ENCODE data around the gene IMP4. TPM values are rescaled to one million over a fixed set of nuclear protein-coding genes. Genes with fewer than 3 reads are reported as not detected.
"Not testable (repeated sequence)": the region's sequence is repeated elsewhere in the genome, so short reads cannot be mapped to it uniquely, and the experiment has no call there.

Gene IMP4
- polyA plus RNA-seq, 1 of the 3 experiments (the other 2 are of a cell fraction) = 252 TPM

DNA sequence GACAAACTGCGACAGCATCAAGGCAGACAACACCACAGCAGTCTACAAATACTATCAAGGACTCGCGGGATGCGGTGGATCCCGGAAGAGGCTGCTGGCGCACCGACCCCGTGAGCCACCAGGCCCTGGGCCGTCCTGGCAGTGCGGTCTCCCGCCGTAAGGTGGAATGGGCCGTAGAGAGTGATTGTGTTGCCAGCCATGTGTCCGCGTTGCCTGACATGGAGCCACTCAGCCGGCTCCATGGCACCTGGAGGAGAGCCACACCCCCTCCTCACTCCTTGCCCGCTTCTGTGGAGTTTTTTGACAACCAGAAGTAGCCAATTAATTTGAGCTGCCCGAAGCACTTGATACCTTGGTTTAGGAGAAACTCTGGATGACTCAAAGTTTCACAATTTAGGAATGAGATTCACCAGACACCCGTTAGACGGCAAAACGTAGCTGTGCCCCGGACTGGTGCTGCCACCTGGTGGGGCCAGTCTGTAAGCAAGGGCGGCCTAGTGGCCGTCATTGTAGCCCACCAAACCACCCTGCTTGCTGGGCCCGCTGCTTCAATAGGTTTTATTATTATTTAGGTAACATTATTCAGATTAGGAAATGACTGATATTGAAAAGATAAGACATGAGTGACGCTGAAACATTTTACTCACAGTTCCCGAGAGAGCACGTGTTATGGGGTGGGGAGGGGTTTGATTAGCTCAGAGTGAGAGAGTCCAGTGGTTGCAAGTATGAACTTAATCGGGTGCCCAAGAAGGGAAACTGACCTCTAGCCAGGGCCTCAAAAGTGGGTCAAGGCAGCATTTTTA is 10.2 kb upstream of the IMP4 start (continued):
- TF ChIP-seq RCOR1 (IDR thresholded peaks at IDR 0.05; ENCODE audit: low read length) (peak; percentile 30; the same call in 1 of the 2 replicates), FOSL2 (IDR thresholded peaks at IDR 0.05; ENCODE audit: borderline replicate concordance, low read depth) (no peak), GATA2 (CRISPR knock-in tag; IDR thresholded peaks at IDR 0.05) (no peak), TEAD4 (IDR thresholded peaks at IDR 0.05; ENCODE audit: borderline replicate concordance, insufficient read depth) (no peak), NRF1 (IDR thresholded peaks at IDR 0.05; ENCODE audit: low read depth, low read length) (no peak), TAF1 (IDR thresholded peaks at IDR 0.05; ENCODE audit: borderline replicate concordance, low read depth, low read length) (no peak), EP300 (IDR thresholded peaks at IDR 0.05; ENCODE audit: borderline replicate concordance in 1 of 2, low read depth in 1 of 2, low read length in 1 of 2) (no peak), NFIC (IDR thresholded peaks at IDR 0.05; ENCODE audit: borderline replicate concordance) (no peak), RAD21 (IDR thresholded peaks at IDR 0.05; ENCODE audit: low read length) (peak; percentile 97), SMC3 (IDR thresholded peaks at IDR 0.05; ENCODE audit: low read depth, low read length) (peak; percentile 89), MXI1 (IDR thresholded peaks at IDR 0.05; ENCODE audit: low read depth, low read length) (peak; percentile 27; the same call in 1 of the 2 replicates), TCF12 (IDR thresholded peaks at IDR 0.05) (peak; percentile 67), CHD2 (IDR thresholded peaks at IDR 0.05; ENCODE audit: low read length, partially characterized antibody) (peak; percentile 13)
- TF ChIP-seq, protein P1, sequence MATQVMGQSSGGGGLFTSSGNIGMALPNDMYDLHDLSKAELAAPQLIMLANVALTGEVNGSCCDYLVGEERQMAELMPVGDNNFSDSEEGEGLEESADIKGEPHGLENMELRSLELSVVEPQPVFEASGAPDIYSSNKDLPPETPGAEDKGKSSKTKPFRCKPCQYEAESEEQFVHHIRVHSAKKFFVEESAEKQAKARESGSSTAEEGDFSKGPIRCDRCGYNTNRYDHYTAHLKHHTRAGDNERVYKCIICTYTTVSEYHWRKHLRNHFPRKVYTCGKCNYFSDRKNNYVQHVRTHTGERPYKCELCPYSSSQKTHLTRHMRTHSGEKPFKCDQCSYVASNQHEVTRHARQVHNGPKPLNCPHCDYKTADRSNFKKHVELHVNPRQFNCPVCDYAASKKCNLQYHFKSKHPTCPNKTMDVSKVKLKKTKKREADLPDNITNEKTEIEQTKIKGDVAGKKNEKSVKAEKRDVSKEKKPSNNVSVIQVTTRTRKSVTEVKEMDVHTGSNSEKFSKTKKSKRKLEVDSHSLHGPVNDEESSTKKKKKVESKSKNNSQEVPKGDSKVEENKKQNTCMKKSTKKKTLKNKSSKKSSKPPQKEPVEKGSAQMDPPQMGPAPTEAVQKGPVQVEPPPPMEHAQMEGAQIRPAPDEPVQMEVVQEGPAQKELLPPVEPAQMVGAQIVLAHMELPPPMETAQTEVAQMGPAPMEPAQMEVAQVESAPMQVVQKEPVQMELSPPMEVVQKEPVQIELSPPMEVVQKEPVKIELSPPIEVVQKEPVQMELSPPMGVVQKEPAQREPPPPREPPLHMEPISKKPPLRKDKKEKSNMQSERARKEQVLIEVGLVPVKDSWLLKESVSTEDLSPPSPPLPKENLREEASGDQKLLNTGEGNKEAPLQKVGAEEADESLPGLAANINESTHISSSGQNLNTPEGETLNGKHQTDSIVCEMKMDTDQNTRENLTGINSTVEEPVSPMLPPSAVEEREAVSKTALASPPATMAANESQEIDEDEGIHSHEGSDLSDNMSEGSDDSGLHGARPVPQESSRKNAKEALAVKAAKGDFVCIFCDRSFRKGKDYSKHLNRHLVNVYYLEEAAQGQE (IDR thresholded peaks at IDR 0.05; ENCODE audit: low read depth, low read length) = no peak
- TF ChIP-seq, protein P2, sequence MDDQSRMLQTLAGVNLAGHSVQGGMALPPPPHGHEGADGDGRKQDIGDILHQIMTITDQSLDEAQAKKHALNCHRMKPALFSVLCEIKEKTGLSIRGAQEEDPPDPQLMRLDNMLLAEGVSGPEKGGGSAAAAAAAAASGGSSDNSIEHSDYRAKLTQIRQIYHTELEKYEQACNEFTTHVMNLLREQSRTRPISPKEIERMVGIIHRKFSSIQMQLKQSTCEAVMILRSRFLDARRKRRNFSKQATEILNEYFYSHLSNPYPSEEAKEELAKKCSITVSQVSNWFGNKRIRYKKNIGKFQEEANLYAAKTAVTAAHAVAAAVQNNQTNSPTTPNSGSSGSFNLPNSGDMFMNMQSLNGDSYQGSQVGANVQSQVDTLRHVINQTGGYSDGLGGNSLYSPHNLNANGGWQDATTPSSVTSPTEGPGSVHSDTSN (IDR thresholded peaks at IDR 0.05) = peak; percentile 41
- TF ChIP-seq, protein P3, sequence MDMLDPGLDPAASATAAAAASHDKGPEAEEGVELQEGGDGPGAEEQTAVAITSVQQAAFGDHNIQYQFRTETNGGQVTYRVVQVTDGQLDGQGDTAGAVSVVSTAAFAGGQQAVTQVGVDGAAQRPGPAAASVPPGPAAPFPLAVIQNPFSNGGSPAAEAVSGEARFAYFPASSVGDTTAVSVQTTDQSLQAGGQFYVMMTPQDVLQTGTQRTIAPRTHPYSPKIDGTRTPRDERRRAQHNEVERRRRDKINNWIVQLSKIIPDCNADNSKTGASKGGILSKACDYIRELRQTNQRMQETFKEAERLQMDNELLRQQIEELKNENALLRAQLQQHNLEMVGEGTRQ (IDR thresholded peaks at IDR 0.05; ENCODE audit: borderline replicate concordance, low read depth, low read length) = no peak
- TF ChIP-seq, protein P4, sequence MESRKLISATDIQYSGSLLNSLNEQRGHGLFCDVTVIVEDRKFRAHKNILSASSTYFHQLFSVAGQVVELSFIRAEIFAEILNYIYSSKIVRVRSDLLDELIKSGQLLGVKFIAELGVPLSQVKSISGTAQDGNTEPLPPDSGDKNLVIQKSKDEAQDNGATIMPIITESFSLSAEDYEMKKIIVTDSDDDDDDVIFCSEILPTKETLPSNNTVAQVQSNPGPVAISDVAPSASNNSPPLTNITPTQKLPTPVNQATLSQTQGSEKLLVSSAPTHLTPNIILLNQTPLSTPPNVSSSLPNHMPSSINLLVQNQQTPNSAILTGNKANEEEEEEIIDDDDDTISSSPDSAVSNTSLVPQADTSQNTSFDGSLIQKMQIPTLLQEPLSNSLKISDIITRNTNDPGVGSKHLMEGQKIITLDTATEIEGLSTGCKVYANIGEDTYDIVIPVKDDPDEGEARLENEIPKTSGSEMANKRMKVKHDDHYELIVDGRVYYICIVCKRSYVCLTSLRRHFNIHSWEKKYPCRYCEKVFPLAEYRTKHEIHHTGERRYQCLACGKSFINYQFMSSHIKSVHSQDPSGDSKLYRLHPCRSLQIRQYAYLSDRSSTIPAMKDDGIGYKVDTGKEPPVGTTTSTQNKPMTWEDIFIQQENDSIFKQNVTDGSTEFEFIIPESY (IDR thresholded peaks at IDR 0.05; ENCODE audit: borderline replicate concordance, low read depth) = no peak
- TF ChIP-seq, protein P5, sequence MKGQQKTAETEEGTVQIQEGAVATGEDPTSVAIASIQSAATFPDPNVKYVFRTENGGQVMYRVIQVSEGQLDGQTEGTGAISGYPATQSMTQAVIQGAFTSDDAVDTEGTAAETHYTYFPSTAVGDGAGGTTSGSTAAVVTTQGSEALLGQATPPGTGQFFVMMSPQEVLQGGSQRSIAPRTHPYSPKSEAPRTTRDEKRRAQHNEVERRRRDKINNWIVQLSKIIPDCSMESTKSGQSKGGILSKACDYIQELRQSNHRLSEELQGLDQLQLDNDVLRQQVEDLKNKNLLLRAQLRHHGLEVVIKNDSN (IDR thresholded peaks at IDR 0.05; ENCODE audit: borderline replicate concordance, low read depth) = no peak

DNA sequence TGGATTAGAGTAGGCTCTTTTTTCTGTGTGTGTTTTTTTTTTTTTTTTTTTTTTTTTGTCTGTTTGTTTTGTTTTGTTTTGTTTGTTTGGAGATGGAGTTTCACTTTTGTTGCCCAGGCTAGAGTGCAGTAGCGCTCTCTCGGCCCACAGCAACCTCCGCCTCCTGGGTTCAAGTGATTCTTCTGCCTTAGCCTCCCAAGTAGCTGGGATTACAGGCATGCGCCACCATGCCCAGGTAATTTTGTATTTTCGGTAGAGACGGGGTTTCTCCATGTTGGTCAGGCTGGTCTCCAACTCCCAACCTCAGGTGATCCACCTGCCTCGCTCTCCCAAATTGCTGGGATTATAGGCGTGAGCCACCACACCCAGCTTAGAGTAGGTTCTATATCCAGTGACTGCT is 9.4 kb upstream of the IMP4 start:
- not testable (repeated sequence) for H3K4me3 ChIP-seq (ENCODE audit: low read depth in 2 of 2, low read length in 1 of 2); H3K79me2 ChIP-seq (ENCODE audit: insufficient read depth); H3K9me2 ChIP-seq; H3K9ac ChIP-seq; H3K4me2 ChIP-seq; H2AFZ ChIP-seq (ENCODE audit: low read depth); H3K27me3 ChIP-seq (ENCODE audit: insufficient read depth); H3K36me3 ChIP-seq (replicated peaks in 1 of 2; ENCODE audit: control insufficient read depth in 1 of 2, insufficient read depth in 2 of 2, low read length in 1 of 2); DNase-seq; H3K27ac ChIP-seq (ENCODE audit: low read depth in 2 of 2, low read length in 1 of 2); H3K9me3 ChIP-seq; H4K20me1 ChIP-seq (ENCODE audit: insufficient read depth)
- 67% methylated on average over 8 of the region's 8 CpGs for WGBS (ENCODE audit: low lambda C conversion rate)
- H3F3A ChIP-seq (replicated peaks; ENCODE audit: insufficient read depth) = peaks cover 11% of the 10 kb centered on the region
- POLR2A ChIA-PET = interaction anchor here (0.8 to 1.2 kb wide), 2 partner anchors 151 to 152 kb away, joined by 3 to 5 read pairs; partner anchors contain the start of genes MZT2B and SMPD4
- peaks cover 7 to 14% of the 10 kb centered on the region in 2 experiments; a peak in 3 of 4 replicates for H3K4me1 ChIP-seq (ENCODE audit: control insufficient read depth in 1 of 2, insufficient read depth in 2 of 2, low read depth in 1 of 2, low read length in 1 of 2)
- CTCF ChIA-PET = interaction anchor here (0.8 to 7.6 kb wide), 25 partner anchors 9 to 410 kb away, joined by 3 to 113 read pairs (median 4); partner anchors contain the start of genes IMP4, MZT2B and SMPD4

Measured in SK-N-SH (cell line).